ENCODE measurements around the gene WNT16. TPM values are rescaled to one million over a fixed set of nuclear protein-coding genes. Genes with fewer than 3 reads are reported as not detected.
A peak's percentile ranks its signal among the peaks of the same experiment; 100 is the strongest.

WNT16 gene
- total RNA-seq, 1 donor from 2014 or later = not detected

DNA sequence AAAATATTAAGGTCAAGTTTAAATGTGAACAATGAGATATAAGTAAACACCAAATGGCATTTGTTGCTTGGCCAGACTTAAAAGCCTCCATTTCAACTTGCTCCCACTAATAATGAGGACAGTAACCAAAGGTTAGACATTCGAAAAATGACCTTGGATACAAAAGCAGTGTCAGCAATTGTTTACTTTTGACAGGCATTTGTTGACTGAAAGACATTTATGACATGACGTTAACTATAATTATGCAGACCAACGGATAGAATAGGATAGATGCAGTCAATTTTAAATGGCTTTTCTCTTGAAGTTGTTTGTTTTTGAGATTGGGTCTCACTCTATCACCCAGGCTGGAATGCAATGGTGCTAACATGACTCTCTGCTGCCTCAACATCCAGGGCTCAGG, 6.3 kb upstream of the WNT16 start:
- no peak for DNase-seq
- no peak for TF ChIP-seq CTCF (IDR thresholded peaks at IDR 0.05; ENCODE audit: partially characterized antibody, unreplicated experiment)
- peaks cover 2% of the 10 kb centered on the region for H3K27me3 Mint-ChIP-seq (ENCODE audit: unreplicated experiment)
- H3K4me3 Mint-ChIP-seq (ENCODE audit: unreplicated experiment) = no peak overlapping the region
- H3K4me1 Mint-ChIP-seq (ENCODE audit: low read depth, unreplicated experiment) = peaks cover 5% of the 10 kb centered on the region
- no peak overlapping the region for H3K27ac Mint-ChIP-seq (ENCODE audit: unreplicated experiment)
- no peaks in the 10 kb centered on the region for H3K36me3 Mint-ChIP-seq (ENCODE audit: unreplicated experiment)
- peaks cover 2% of the 10 kb centered on the region for H3K9me3 Mint-ChIP-seq (ENCODE audit: unreplicated experiment)

DNA sequence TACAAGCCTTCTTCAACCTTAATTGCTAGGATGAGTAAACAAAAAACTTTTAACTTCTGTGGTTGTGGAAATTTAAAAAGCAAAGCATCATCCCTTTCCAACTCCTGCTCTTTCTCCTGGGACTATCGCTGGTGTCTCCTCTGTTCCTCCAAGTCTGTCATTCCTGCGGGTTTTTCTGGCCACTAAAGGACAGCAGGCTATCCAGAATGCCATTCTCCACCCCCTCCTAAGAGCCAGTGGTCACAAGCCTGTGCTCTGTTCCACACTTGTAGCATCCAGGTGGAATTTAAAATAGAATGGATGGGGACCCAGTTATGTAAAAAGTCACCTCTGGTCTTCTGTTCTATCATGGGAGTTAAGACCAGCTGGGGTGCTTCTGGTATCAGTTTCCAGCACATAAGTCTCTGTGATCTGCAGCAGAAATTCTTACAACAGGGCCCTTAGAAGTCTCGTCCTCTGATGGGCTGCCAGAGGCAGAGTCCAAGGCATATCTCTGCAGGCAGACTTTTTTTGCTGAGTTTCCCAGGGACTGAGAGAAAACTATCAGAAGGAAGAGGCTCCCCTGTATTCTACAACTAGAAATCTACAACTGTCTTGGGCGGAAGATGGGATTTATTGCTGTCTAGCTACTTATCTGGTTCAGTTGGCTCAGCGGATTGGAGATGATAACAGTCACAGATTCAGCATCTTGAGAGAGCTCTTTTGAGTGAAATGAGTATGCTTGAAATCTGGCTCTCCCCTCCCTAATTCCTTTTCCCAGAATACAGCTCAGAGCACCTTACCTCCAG, 5.1 kb upstream of the WNT16 start:
- DNase-seq = no peak
- H3K9me3 Mint-ChIP-seq (ENCODE audit: unreplicated experiment) = peaks cover 5% of the 10 kb centered on the region
- no peak overlapping the region for H3K4me3 Mint-ChIP-seq (ENCODE audit: unreplicated experiment)
- no peaks in the 10 kb centered on the region for H3K36me3 Mint-ChIP-seq (ENCODE audit: unreplicated experiment)
- peaks cover 2% of the 10 kb centered on the region for H3K27me3 Mint-ChIP-seq (ENCODE audit: unreplicated experiment)
- peaks cover 5% of the 10 kb centered on the region for H3K4me1 Mint-ChIP-seq (ENCODE audit: low read depth, unreplicated experiment)
- H3K27ac Mint-ChIP-seq (ENCODE audit: unreplicated experiment) = no peak overlapping the region
- TF ChIP-seq CTCF (IDR thresholded peaks at IDR 0.05; ENCODE audit: partially characterized antibody, unreplicated experiment) = no peak

- DNase-seq = no peak
- Mint-ChIP-seq H3K27ac (ENCODE audit: unreplicated experiment) (no peak overlapping the region), H3K4me3 (ENCODE audit: unreplicated experiment) (no peak overlapping the region), H3K9me3 (ENCODE audit: unreplicated experiment) (peaks cover 2% of the 10 kb centered on the region), H3K27me3 (ENCODE audit: unreplicated experiment) (peaks cover 6% of the 10 kb centered on the region), H3K4me1 (ENCODE audit: low read depth, unreplicated experiment) (peaks cover 3% of the 10 kb centered on the region), H3K36me3 (ENCODE audit: unreplicated experiment) (no peaks in the 10 kb centered on the region)
- TF ChIP-seq CTCF (IDR thresholded peaks at IDR 0.05; ENCODE audit: partially characterized antibody, unreplicated experiment) = no peak
Observed at GRCh38 chr7:121327671-121328070, 1.1 kb upstream of the WNT16 start.

DNA sequence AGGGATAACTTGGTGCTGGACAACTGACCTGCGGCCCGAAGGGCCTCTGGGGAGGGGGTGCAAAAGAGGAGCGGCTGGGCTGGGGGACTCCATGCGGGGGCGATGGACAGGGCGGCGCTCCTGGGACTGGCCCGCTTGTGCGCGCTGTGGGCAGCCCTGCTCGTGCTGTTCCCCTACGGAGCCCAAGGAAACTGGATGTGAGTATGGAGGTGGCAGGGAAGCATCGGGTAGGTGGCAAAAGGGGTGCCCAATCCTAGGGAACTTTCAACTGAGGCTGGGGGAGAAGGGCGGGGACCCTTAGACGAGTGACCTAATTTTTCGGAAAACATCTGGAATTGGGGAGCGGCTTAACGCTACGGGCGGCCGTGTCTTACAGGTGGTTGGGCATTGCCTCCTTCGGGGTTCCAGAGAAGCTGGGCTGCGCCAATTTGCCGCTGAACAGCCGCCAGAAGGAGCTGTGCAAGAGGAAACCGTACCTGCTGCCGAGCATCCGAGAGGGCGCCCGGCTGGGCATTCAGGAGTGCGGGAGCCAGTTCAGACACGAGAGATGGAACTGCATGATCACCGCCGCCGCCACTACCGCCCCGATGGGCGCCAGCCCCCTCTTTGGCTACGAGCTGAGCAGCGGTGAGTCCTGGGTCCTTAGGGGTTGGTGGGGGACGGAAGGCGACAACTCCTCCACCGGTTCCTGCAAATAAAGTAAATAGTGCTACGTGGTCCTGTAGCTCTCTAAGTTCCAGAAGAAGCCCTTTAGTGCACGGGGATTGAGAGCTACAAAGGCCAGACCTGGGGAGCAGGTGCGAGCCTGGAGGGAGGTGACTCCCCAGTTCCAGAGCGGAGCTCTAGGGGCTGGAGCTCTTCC, 622 bp downstream of the WNT16 start:
- peak; percentile 54 for DNase-seq
- TF ChIP-seq CTCF (IDR thresholded peaks at IDR 0.05; ENCODE audit: partially characterized antibody, unreplicated experiment) = no peak
- peaks cover 6% of the 10 kb centered on the region for H3K27me3 Mint-ChIP-seq (ENCODE audit: unreplicated experiment)

More for the DNA sequence above, 622 bp downstream of the WNT16 start:
- Mint-ChIP-seq H3K4me1 (ENCODE audit: low read depth, unreplicated experiment) (peaks cover 3% of the 10 kb centered on the region), H3K36me3 (ENCODE audit: unreplicated experiment) (no peaks in the 10 kb centered on the region), H3K27ac (ENCODE audit: unreplicated experiment) (no peak overlapping the region), H3K9me3 (ENCODE audit: unreplicated experiment) (peaks cover 2% of the 10 kb centered on the region), H3K4me3 (ENCODE audit: unreplicated experiment) (peak overlapping the region; percentile 92)
